Esophagus squamous epithelium (tissue), 4 donors: ENCODE measurements around the gene ZNF431.

Experiments used
- CTCF ChIP-seq, 6 experiments: fragments of 450-650 bp in 4 of 6; fragments of 200-600 bp in 2 of 6; sonication (generic) in 2 of 6; IDR thresholded peaks; one replicate each; pipeline ENCODE4 v1.5.1; 2016 to 2019; ENCODE audit warnings: antibody characterized with exemption in 6 of 6, mild to moderate bottlenecking in 4 of 6, moderate library complexity in 4 of 6
- POLR2A ChIP-seq, 4 donors: fragments of 450-650 bp; IDR thresholded peaks; one replicate each; pipeline ENCODE4 v1.6.1; 2017; ENCODE audit warnings: antibody characterized with exemption in 4 of 4, mild to moderate bottlenecking in 4 of 4, moderate library complexity in 3 of 4

- no peak for TF ChIP-seq CTCF (IDR thresholded peaks at IDR 0.05)
- TF ChIP-seq POLR2A (IDR thresholded peaks at IDR 0.05) = no peak
Measured at GRCh38 chr19:21117041-21117907, 24.6 kb upstream of the ZNF431 start.
